ENCODE data around the gene POLR3B. TPM values are rescaled to one million over a fixed set of nuclear protein-coding genes. Genes with fewer than 3 reads are reported as not detected.

POLR3B gene
- total and polyA plus RNA-seq, 4 donors = 2.0 to 8.0 (median 4.0) TPM

- 75 to 80% methylated on average over 2 of the region's 2 CpGs for WGBS, 2 donors
- H3K9me3 ChIP-seq (ENCODE audit: control insufficient read depth, low read length) = no peaks in the 10 kb centered on the region
- ATAC-seq (ENCODE audit: low FRiP score) (no peak), DNase-seq (no peak)
- no peaks in the 10 kb centered on the region for H3K4me1 ChIP-seq (ENCODE audit: control insufficient read depth in 1 of 2, insufficient read depth in 2 of 2, low read length in 2 of 2)
- H3K27me3 ChIP-seq (ENCODE audit: control insufficient read depth in 1 of 2, insufficient read depth in 2 of 2, low read length in 1 of 2) = no peaks in the 10 kb centered on the region
- H3K4me3 ChIP-seq (ENCODE audit: low read length in 2 of 2) = no peak overlapping the region
- peaks cover 0 to 3% of the 10 kb centered on the region in 2 donors for H3K36me3 ChIP-seq (ENCODE audit: control insufficient read depth in 1 of 2, insufficient read depth in 2 of 2, low read length in 1 of 2)
- H3K27ac ChIP-seq (ENCODE audit: low read depth in 1 of 2, low read length in 2 of 2) = no peak overlapping the region
- intact Hi-C loops (cut with DNase I) = no loop called here
These were observed 58.7 kb downstream of the POLR3B start for GRCh38 chr12:106416273-106416672.

- Histone ChIP-seq H3K9me3 (ENCODE audit: control insufficient read depth, low read length) (no peaks in the 10 kb centered on the region), H3K27me3 (ENCODE audit: control insufficient read depth in 1 of 2, insufficient read depth in 2 of 2, low read length in 1 of 2) (no peaks in the 10 kb centered on the region), H3K36me3 (ENCODE audit: control insufficient read depth in 1 of 2, insufficient read depth in 2 of 2, low read length in 1 of 2) (peaks cover 0 to 3% of the 10 kb centered on the region in 2 donors), H3K4me3 (ENCODE audit: low read length in 2 of 2) (no peak overlapping the region), H3K27ac (ENCODE audit: low read depth in 1 of 2, low read length in 2 of 2) (no peak overlapping the region), H3K4me1 (ENCODE audit: control insufficient read depth in 1 of 2, insufficient read depth in 2 of 2, low read length in 2 of 2) (no peaks in the 10 kb centered on the region)
- ATAC-seq (ENCODE audit: low FRiP score) (no peak), DNase-seq (no peak)
- WGBS, 2 donors = 82 to 84% methylated on average over 7 of the region's 7 CpGs
- intact Hi-C loops (cut with DNase I) = no loop called here
These were observed 60.7 kb downstream of the POLR3B start for GRCh38 chr12:106417926-106418910.

- no peak for ATAC-seq (ENCODE audit: low FRiP score)
- intact Hi-C loops (cut with DNase I) = no loop called here
- Histone ChIP-seq H3K27me3 (ENCODE audit: control insufficient read depth in 1 of 2, insufficient read depth in 2 of 2, low read length in 1 of 2) (no peaks in the 10 kb centered on the region), H3K36me3 (ENCODE audit: control insufficient read depth in 1 of 2, insufficient read depth in 2 of 2, low read length in 1 of 2) (peaks cover 0 to 3% of the 10 kb centered on the region in 2 donors), H3K27ac (ENCODE audit: low read depth in 1 of 2, low read length in 2 of 2) (no peak overlapping the region), H3K9me3 (ENCODE audit: control insufficient read depth, low read length) (no peaks in the 10 kb centered on the region), H3K4me3 (ENCODE audit: low read length in 2 of 2) (no peak overlapping the region), H3K4me1 (ENCODE audit: control insufficient read depth in 1 of 2, insufficient read depth in 2 of 2, low read length in 2 of 2) (no peaks in the 10 kb centered on the region)
- 59 to 68% methylated on average over 1 of the region's 1 CpG for WGBS, 2 donors
- no peak for DNase-seq
These were observed 61.4 kb downstream of the POLR3B start for GRCh38 chr12:106418970-106419369.

GRCh38 chr12:106423291-106423690 is 65.7 kb downstream of the POLR3B start:
- ATAC-seq (ENCODE audit: low FRiP score) (no peak), DNase-seq (no peak)
- no peaks in the 10 kb centered on the region for H3K9me3 ChIP-seq (ENCODE audit: control insufficient read depth, low read length)
- H3K4me3 ChIP-seq (ENCODE audit: low read length in 2 of 2) = no peak overlapping the region
- H3K4me1 ChIP-seq (ENCODE audit: control insufficient read depth in 1 of 2, insufficient read depth in 2 of 2, low read length in 2 of 2) = no peaks in the 10 kb centered on the region
- H3K27me3 ChIP-seq (ENCODE audit: control insufficient read depth in 1 of 2, insufficient read depth in 2 of 2, low read length in 1 of 2) = no peaks in the 10 kb centered on the region
- H3K36me3 ChIP-seq (ENCODE audit: control insufficient read depth in 1 of 2, insufficient read depth in 2 of 2, low read length in 1 of 2) = peaks cover 0 to 2% of the 10 kb centered on the region in 2 donors
- 90 to 94% methylated on average over 2 of the region's 2 CpGs for WGBS, 2 donors
- H3K27ac ChIP-seq (ENCODE audit: low read depth in 1 of 2, low read length in 2 of 2) = no peak overlapping the region
- intact Hi-C loops (cut with DNase I) = no loop called here

GRCh38 chr12:106425061-106425702 is 67.6 kb downstream of the POLR3B start:
- ATAC-seq (ENCODE audit: low FRiP score) (no peak), DNase-seq (no peak)
- H3K27me3 ChIP-seq (ENCODE audit: control insufficient read depth in 1 of 2, insufficient read depth in 2 of 2, low read length in 1 of 2) = no peaks in the 10 kb centered on the region
- intact Hi-C loops (cut with DNase I) = no loop called here
- H3K9me3 ChIP-seq (ENCODE audit: control insufficient read depth, low read length) = no peaks in the 10 kb centered on the region
- H3K4me3 ChIP-seq (ENCODE audit: low read length in 2 of 2) = no peak overlapping the region
- H3K36me3 ChIP-seq (ENCODE audit: control insufficient read depth in 1 of 2, insufficient read depth in 2 of 2, low read length in 1 of 2) = peaks cover 0 to 2% of the 10 kb centered on the region in 2 donors
- H3K4me1 ChIP-seq (ENCODE audit: control insufficient read depth in 1 of 2, insufficient read depth in 2 of 2, low read length in 2 of 2) = peaks cover 0 to 1% of the 10 kb centered on the region in 2 donors
- no peak overlapping the region for H3K27ac ChIP-seq (ENCODE audit: low read depth in 1 of 2, low read length in 2 of 2)
- 91 to 94% methylated on average over 1 of the region's 1 CpG for WGBS, 2 donors

- Histone ChIP-seq H3K27me3 (ENCODE audit: control insufficient read depth in 1 of 2, insufficient read depth in 2 of 2, low read length in 1 of 2) (no peaks in the 10 kb centered on the region), H3K27ac (ENCODE audit: low read depth in 1 of 2, low read length in 2 of 2) (no peak overlapping the region), H3K9me3 (ENCODE audit: control insufficient read depth, low read length) (no peaks in the 10 kb centered on the region), H3K36me3 (ENCODE audit: control insufficient read depth in 1 of 2, insufficient read depth in 2 of 2, low read length in 1 of 2) (peaks cover 0 to 2% of the 10 kb centered on the region in 2 donors), H3K4me3 (ENCODE audit: low read length in 2 of 2) (no peak overlapping the region), H3K4me1 (ENCODE audit: control insufficient read depth in 1 of 2, insufficient read depth in 2 of 2, low read length in 2 of 2) (peaks cover 0 to 1% of the 10 kb centered on the region in 2 donors)
- intact Hi-C loops (cut with DNase I) = no loop called here
- ATAC-seq (ENCODE audit: low FRiP score) (no peak), DNase-seq (no peak)
- WGBS, 2 donors = 36 to 53% methylated on average over 1 of the region's 1 CpG
These were observed 70.4 kb downstream of the POLR3B start for GRCh38 chr12:106427917-106428316.

- H3K4me3 ChIP-seq (ENCODE audit: low read length in 2 of 2) = no peak overlapping the region
- H3K4me1 ChIP-seq (ENCODE audit: control insufficient read depth in 1 of 2, insufficient read depth in 2 of 2, low read length in 2 of 2) = peaks cover 0 to 1% of the 10 kb centered on the region in 2 donors
- ATAC-seq (ENCODE audit: low FRiP score) = no peak
- intact Hi-C loops (cut with DNase I) = no loop called here
- H3K27me3 ChIP-seq (ENCODE audit: control insufficient read depth in 1 of 2, insufficient read depth in 2 of 2, low read length in 1 of 2) = no peaks in the 10 kb centered on the region
- WGBS, 2 donors = 20 to 32% methylated on average over 2 of the region's 2 CpGs
- H3K36me3 ChIP-seq (ENCODE audit: control insufficient read depth in 1 of 2, insufficient read depth in 2 of 2, low read length in 1 of 2) = peaks cover 0 to 2% of the 10 kb centered on the region in 2 donors
- no peaks in the 10 kb centered on the region for H3K9me3 ChIP-seq (ENCODE audit: control insufficient read depth, low read length)
- no peak for DNase-seq
- H3K27ac ChIP-seq (ENCODE audit: low read depth in 1 of 2, low read length in 2 of 2) = no peak overlapping the region
These were observed 70.8 kb downstream of the POLR3B start for GRCh38 chr12:106428384-106428783.

GRCh38 chr12:106429043-106429552 is 71.5 kb downstream of the POLR3B start:
- Histone ChIP-seq H3K9me3 (ENCODE audit: control insufficient read depth, low read length) (no peaks in the 10 kb centered on the region), H3K27me3 (ENCODE audit: control insufficient read depth in 1 of 2, insufficient read depth in 2 of 2, low read length in 1 of 2) (no peaks in the 10 kb centered on the region), H3K36me3 (ENCODE audit: control insufficient read depth in 1 of 2, insufficient read depth in 2 of 2, low read length in 1 of 2) (peaks cover 0 to 2% of the 10 kb centered on the region in 2 donors), H3K4me1 (ENCODE audit: control insufficient read depth in 1 of 2, insufficient read depth in 2 of 2, low read length in 2 of 2) (peaks cover 0 to 1% of the 10 kb centered on the region in 2 donors), H3K27ac (ENCODE audit: low read depth in 1 of 2, low read length in 2 of 2) (no peak overlapping the region), H3K4me3 (ENCODE audit: low read length in 2 of 2) (no peak overlapping the region)
- DNase-seq (no peak), ATAC-seq (ENCODE audit: low FRiP score) (no peak)
- intact Hi-C loops (cut with DNase I) = no loop called here
- WGBS, 2 donors = 84 to 85% methylated on average over 7 of the region's 7 CpGs
